ENCODE results near the gene CXorf38. TPM values are rescaled to one million over a fixed set of nuclear protein-coding genes. Genes with fewer than 3 reads are reported as not detected.

Gene CXorf38
- total RNA-seq, 4 donors from 2014 or later, result 6.9 to 13.2 (median 9.5) TPM

DNA sequence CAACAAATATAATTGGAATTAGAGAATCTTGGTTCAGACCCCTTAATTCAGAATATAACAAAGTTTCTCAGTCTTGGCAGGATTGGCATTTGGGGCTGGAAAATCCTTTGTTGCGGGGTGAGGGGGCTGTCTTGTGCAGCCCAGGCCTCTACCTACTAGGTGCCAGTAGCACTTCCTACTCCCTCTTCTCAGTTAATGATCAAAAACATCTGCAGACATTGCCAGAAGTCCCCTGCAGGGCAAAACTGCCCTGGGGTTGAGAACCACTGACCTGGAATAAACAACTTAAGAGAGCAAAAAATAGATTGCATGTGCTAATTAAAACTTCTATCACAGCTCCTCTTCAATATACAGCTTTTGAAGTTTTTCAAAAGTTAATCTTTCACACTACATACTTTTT, 36.7 kb upstream of the CXorf38 start:
- intact Hi-C loops (cut with DNase I), result no loop called here

GRCh38 chrX:40683245-40683644, 35.9 kb upstream of the CXorf38 start:
- no peak for DNase-seq
- H3K4me3 ChIP-seq, result no peak overlapping the region
- no peaks in the 10 kb centered on the region for H3K27me3 ChIP-seq
- H3K9me3 ChIP-seq, result no peaks in the 10 kb centered on the region
- 90 to 92% methylated on average over 3 of the region's 3 CpGs for WGBS, 2 donors
- no peaks in the 10 kb centered on the region for H3K4me1 ChIP-seq
- intact Hi-C loops (cut with DNase I), result no loop called here
- H3K36me3 ChIP-seq, result peaks cover 0 to 64% (median 0%) of the 10 kb centered on the region in 3 donors
- H3K27ac ChIP-seq, result no peak overlapping the region
- TF ChIP-seq POLR2A (IDR thresholded peaks at IDR 0.05), result no peak
- no peak for TF ChIP-seq CTCF (IDR thresholded peaks at IDR 0.05)

More for the DNA sequence above, 36.7 kb upstream of the CXorf38 start:
- no peak for DNase-seq
- peaks cover 0 to 64% (median 3%) of the 10 kb centered on the region in 3 donors for H3K36me3 ChIP-seq
- WGBS, 2 donors, result 89 to 100% methylated on average over 1 of the region's 1 CpG
- H3K9me3 ChIP-seq, result no peaks in the 10 kb centered on the region
- no peaks in the 10 kb centered on the region for H3K4me1 ChIP-seq
- no peak overlapping the region for H3K27ac ChIP-seq
- no peak overlapping the region for H3K4me3 ChIP-seq
- no peak for TF ChIP-seq CTCF (IDR thresholded peaks at IDR 0.05)
- H3K27me3 ChIP-seq, result no peaks in the 10 kb centered on the region

GRCh38 chrX:40671126-40671525, 23.8 kb upstream of the CXorf38 start:
- Histone ChIP-seq H3K4me3 (no peak overlapping the region), H3K9me3 (no peaks in the 10 kb centered on the region), H3K27ac (no peak overlapping the region), H3K36me3 (peaks cover 0 to 90% (median 0%) of the 10 kb centered on the region in 3 donors), H3K4me1 (no peaks in the 10 kb centered on the region), H3K27me3 (no peaks in the 10 kb centered on the region)
- 41 to 65% methylated on average over 6 of the region's 6 CpGs for WGBS, 2 donors
- TF ChIP-seq CTCF (IDR thresholded peaks at IDR 0.05), result no peak
- TF ChIP-seq POLR2A (IDR thresholded peaks at IDR 0.05), result no peak
- intact Hi-C loops (cut with DNase I), result no loop called here
- no peak for DNase-seq

DNA sequence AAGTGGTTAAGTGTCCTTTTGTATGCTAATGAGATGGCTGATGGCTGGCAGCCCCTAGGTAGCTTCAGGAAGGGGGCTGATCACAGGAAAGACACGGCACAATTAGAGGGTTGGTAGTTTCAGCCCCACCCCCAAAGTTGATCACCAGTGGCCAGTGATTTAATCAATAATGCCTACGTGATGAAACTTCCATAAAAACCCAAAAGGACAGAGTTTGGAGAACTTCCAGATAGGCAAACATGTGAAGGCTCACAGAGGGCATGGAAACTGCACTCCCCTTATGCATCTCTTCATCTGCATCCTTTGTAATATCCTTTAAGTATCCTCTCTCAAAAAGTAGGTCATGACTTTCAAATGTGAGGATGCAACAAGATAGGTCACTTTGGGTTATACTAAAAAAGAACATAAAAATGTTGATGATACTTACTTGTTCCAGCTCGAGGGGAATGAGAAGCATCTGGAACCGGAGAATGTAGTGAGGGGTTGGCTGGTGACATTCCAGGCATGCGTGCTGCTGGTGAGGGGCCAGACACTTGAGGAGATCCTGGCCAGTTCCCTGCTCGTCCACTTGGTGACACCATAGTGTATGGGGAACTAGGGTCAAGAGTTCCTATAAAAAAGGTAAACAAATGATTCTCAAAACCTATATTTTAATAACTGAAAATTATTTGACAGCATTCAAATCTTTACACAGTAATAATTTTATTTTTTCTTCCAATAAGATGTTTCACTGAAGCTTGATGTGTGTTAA, 16.7 kb upstream of the CXorf38 start:
- H3K27ac ChIP-seq, result no peak overlapping the region
- TF ChIP-seq CTCF (IDR thresholded peaks at IDR 0.05) (no peak), POLR2A (IDR thresholded peaks at IDR 0.05) (no peak)
- WGBS, 2 donors, result 62 to 66% methylated on average over 6 of the region's 6 CpGs
- H3K36me3 ChIP-seq, result peaks cover 0 to 84% (median 0%) of the 10 kb centered on the region in 3 donors
- DNase-seq, result no peak
- no peaks in the 10 kb centered on the region for H3K4me1 ChIP-seq
- H3K9me3 ChIP-seq, result no peaks in the 10 kb centered on the region
- H3K4me3 ChIP-seq, result no peak overlapping the region
- intact Hi-C loops (cut with DNase I), result no loop called here
- H3K27me3 ChIP-seq, result no peaks in the 10 kb centered on the region

DNA sequence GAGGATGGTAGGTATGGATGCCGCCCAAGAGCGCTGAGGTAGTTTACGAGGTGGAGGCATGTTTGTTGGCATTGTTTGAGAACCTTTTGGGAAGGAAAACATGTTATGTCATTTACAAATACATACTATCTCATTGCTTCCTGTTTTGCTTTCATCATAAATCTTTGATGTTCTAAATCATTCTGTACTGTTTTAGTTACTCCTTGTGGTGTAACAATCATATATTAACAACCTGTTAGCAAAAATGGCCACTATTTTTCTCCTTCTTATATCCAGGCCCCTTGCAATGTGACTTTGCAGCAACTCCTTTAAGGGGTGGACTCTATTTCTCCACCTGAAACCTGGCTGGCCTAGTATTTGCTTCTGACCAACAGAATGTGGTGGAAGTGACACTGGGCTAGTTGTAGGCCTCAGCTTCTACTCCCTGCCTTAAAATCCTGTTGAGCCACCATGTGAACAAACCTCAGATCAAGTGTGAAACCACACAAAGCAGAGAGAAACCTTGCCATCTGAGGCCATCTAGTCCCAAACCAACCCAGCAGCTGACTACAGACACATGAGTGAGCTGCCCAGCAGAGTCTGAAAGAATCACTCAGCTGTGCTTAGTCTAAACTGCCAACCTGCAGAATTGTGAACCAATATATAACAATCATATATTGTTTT, 15.8 kb upstream of the CXorf38 start:
- Histone ChIP-seq H3K27ac (no peak overlapping the region), H3K4me3 (no peak overlapping the region), H3K9me3 (no peaks in the 10 kb centered on the region), H3K36me3 (peaks cover 0 to 84% (median 0%) of the 10 kb centered on the region in 3 donors), H3K4me1 (no peaks in the 10 kb centered on the region), H3K27me3 (no peaks in the 10 kb centered on the region)
- 93 to 96% methylated on average over 3 of the region's 3 CpGs for WGBS, 2 donors
- no peak for TF ChIP-seq CTCF (IDR thresholded peaks at IDR 0.05)
- TF ChIP-seq POLR2A (IDR thresholded peaks at IDR 0.05), result no peak
- intact Hi-C loops (cut with DNase I), result no loop called here
- no peak for DNase-seq

Measured in esophagus squamous epithelium (tissue), 5 donors.